Kidney glomerular epithelial cell (primary cell): ENCODE data around the gene ALKBH4.
"Not testable (repeated sequence)": the region's sequence is repeated elsewhere in the genome, so short reads cannot be mapped to it uniquely, and the experiment has no call there.

Source experiments
- DNase-seq: peaks from one replicate; lab custom pipeline; 2025; lab: John Stamatoyannopoulos, UW

The ALKBH4 gene

DNA sequence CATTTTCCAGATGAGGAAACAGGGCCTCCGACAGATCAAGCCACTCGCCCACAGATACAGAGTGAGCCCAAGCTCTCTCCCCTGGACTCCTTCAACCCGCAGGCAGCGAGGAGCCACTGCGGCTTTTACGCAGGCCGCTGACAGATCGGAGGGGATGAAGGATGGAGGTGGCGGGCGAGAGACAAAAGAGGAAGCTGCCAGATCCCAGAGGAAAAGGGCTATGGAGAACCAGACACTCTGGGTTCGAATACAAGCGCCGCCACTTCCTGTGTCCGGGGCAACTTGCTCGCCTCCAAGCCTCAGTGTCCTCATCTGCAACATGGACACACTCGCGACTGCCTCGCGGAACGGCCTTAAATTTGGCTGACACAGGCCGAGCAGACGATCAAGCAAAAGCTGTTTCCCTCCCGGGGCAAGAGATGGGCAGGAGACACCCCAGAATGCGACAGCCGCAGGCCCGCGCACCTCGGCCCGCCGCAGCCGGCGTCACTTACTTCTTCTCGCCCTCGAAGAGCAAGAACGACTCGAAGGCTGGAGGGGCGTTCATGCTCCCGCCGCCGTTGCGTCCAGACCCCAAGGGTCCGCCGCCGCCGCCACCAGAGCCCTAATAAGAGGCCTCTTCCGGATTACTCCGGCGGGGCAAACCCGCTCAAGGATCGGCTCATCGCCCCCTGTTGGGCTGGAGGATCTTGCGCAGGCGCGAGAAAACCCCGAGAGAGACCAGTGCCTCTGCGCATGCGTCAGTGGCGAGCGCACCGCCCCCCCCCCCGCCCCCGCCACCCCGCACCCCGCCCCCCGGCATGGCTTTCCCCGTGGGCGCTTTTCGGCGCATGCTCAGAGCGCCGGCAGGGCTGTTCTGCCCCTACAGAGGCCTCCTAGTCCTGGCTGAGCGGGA lies 13.9 kb upstream of the ALKBH4 start, which contains the start of gene POLR2J:
POLR2J (minus strand) TSS at position 609 of the 895 bp plus-strand sequence; CDS start at position 547, 62 bp downstream.
- DNase-seq: not testable (repeated sequence)

- not testable (repeated sequence) for DNase-seq
Measured at GRCh38 chr7:102474736-102475435, 10.2 kb upstream of the ALKBH4 start.

DNA sequence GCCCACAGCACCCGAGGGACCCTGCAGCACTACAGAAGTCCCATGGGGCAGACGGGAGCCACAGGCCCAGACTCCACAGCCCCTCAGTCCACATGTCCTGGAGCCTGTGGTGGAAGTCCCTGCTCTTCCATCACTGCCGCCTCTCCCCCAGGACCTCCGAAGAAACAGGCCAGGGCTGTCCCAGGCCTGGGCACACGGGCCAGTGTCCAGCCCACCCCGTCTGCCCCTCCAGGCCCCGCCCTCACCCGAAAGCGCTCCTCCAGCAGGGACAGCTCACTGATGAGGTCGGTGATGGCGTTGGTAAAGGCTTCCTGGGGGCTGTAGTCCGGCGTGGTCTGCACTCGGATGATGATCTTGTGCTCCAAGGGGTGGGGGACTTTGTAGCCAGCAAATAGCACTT lies 9.5 kb upstream of the ALKBH4 start:
- not testable (repeated sequence) for DNase-seq

- DNase-seq: no peak
Measured at GRCh38 chr7:102473271-102473991, 8.8 kb upstream of the ALKBH4 start.

GRCh38 chr7:102472126-102473041 lies 7.7 kb upstream of the ALKBH4 start:
- DNase-seq: no peak

DNA sequence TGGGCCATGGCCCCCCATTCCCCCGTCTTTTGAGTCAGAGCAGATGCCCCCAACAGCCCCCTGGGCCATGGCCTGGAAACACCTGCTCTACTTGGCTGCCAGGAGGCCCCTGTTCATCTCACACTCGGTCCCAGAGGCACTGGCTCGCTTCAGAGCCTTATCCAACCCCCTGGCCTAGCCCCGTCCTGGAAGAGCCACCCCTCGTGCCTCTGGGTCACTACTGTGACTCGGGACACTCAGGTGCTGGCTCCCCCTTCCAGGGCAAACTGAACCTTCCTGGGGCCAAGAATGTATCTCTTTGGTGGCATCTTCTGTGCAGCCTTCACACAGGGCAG lies 7.1 kb upstream of the ALKBH4 start:
- DNase-seq: no peak

GRCh38 chr7:102469972-102470825 lies 5.5 kb upstream of the ALKBH4 start:
- no peak for DNase-seq

DNA sequence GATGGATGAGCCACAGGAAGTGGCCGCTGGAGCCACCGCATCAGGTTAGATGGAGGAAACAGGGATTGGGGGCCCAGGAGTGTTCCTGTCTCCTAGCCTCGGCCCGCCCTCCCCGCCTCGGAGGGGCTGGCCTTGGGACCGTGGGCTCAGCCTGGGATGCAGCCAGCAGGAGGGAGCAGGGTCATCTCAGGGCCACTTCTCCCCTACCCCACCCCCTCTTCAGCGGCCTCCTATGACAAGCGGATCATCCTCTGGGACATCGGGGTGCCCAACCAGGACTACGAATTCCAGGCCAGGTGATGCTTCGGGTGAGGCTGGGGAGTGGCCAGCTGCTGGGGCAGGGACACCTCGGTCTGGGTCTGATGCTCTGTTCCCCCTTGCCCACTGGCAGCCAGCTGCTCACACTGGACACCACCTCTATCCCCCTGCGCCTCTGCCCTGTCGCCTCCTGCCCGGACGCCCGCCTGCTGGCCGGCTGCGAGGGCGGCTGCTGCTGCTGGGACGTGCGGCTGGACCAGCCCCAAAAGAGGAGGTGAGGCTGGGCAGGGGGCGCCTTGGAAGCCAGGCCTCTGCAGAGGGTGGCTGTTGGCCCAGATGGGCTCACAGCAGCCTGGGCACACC lies 4.8 kb upstream of the ALKBH4 start:
- DNase-seq: no peak

- DNase-seq: no peak
Measured at GRCh38 chr7:102468478-102469350, 4.1 kb upstream of the ALKBH4 start.

GRCh38 chr7:102467581-102468477 lies 3.2 kb upstream of the ALKBH4 start:
- no peak for DNase-seq

- DNase-seq: no peak
Measured at GRCh38 chr7:102466097-102466496, 1.4 kb upstream of the ALKBH4 start.

- peak; percentile 40 for DNase-seq
Measured at GRCh38 chr7:102463841-102464576, 654 bp downstream of the ALKBH4 start.

GRCh38 chr7:102460467-102460866 lies 4.2 kb downstream of the ALKBH4 start:
- no peak for DNase-seq

- no peak for DNase-seq
Measured at GRCh38 chr7:102459221-102459844, 5.3 kb downstream of the ALKBH4 start.

DNA sequence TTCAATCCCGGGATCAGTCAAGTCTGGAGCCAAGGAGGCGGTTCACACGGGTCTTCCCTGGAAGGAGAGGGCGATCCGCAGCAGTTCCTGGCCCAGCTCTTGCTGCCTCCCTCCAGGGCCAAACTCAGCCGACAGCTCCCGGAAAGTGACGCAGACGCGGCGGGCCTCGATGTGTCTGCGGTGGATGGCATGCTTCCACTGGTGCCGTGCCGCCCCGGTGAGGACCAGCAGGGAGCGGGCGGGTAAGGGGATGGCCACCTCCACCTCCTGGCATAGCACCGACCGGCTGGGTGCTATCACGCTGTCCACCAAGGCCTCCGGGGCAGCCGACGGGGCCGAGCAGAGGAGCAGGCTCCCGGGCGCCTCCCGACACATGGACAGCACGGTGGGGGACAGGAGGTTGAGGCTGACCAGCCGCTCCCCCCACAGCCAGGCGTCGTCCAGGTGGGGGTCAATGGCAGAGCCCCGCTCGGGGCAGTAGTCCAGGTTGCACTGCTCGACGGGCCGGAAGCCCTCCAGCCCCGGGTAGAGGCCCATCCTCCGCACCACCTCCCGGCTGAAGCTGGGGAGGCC lies 7.2 kb downstream of the ALKBH4 start:
- DNase-seq: no peak

- no peak for DNase-seq
Measured at GRCh38 chr7:102456327-102456726, 8.3 kb downstream of the ALKBH4 start.
